NCI-H82 treated with DMSO at 0.1 percent for 48 hours (cell line): ENCODE data around the gene HLX.

ENCODE experiments used
- DNase-seq: peaks from one replicate; lab custom pipeline; 2025; ENCODE audit not compliant: unreplicated experiment; lab: John Stamatoyannopoulos, UW

Gene HLX

DNA sequence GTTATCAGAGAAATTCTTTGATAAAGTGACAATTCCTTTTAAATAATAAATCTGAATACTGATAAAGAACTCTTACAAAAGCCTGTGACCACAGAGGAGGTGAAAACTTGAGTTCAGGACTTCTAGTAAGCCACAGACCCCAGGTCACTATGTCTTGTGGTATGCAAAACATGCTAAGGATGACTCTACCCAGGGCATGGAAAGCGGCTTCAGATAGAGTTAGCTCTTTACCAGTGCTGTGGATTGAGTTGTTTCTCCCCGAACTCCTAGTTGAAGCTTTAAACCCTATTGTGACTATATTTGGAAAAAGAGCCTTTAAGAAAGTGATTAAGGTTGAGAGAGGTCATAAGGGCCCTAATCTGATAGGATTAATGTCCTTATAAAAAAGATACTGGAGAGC, 42.3 kb downstream of the HLX start:
- DNase-seq: peak; percentile 91

GRCh38 chr1:220921971-220922635, 42.9 kb downstream of the HLX start:
- DNase-seq: no peak

DNA sequence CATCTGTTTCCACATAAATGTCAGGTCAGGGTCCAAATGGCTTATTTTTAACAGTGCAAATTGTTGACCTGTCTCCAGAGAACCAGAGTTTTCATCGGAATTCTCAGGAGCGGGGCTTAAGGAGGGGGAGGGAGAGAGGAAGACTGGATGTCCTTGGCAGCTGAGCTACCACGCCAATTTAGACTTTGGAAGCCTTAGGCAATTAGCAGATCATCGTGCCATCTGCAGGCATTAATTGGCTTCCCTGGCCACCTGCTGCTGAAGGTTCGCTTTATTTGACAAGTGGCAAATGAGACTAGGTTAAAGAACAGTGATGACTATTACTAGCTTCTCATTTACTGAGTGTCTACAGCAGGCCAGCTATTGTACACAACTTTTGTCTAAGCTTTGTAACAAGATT, 43.7 kb downstream of the HLX start:
- DNase-seq: peak; percentile 99

GRCh38 chr1:220924331-220924970, 45.2 kb downstream of the HLX start:
- DNase-seq: no peak

- DNase-seq: no peak
Observed at GRCh38 chr1:220925707-220926106, 46.5 kb downstream of the HLX start.

- DNase-seq: no peak
Observed at GRCh38 chr1:220926146-220926545, 46.9 kb downstream of the HLX start.

GRCh38 chr1:220927442-220927841, 48.2 kb downstream of the HLX start:
- DNase-seq: no peak

- DNase-seq: no peak
Observed at GRCh38 chr1:220928320-220928719, 49.1 kb downstream of the HLX start.

GRCh38 chr1:220928725-220929300, 49.6 kb downstream of the HLX start:
- DNase-seq: no peak

GRCh38 chr1:220929304-220929703, 50.1 kb downstream of the HLX start:
- no peak for DNase-seq
